Neutrophil (primary cell): Measurements from ENCODE around the gene LRRC43.

Experiments used
- H3K27ac ChIP-seq: fragments of 200-600 bp; sonication (generic); 2 replicates; pipeline ENCODE4 v1.5.1; 2016; ENCODE audit warnings: mild to moderate bottlenecking, moderate library complexity
- H3K27me3 ChIP-seq: fragments of 200-600 bp; sonication (generic); 2 replicates; pipeline ENCODE4 v1.6.0; 2016; ENCODE audit warnings: mild to moderate bottlenecking
- H3K36me3 ChIP-seq: fragments of 200-600 bp; sonication (generic); 2 replicates; pipeline ENCODE4 v1.5.1; 2017
- H3K4me1 ChIP-seq, 2 experiments: fragments of 200-600 bp in 1 of 2; sonication (generic) in 1 of 2; 1 replicate in 1 of 2; 2 replicates in 1 of 2; pipeline versions ENCODE4 v1.5.1 to v1.6.1; 2013 to 2016; ENCODE audit warnings: low read depth in 1 of 2, low read length in 1 of 2, mild to moderate bottlenecking in 1 of 2, moderate library complexity in 1 of 2; ENCODE audit not compliant: control insufficient read depth in 1 of 2, insufficient read depth in 1 of 2
- H3K4me3 ChIP-seq, 2 experiments: fragments of 200-600 bp in 1 of 2; sonication (generic) in 1 of 2; 1 replicate in 1 of 2; 2 replicates in 1 of 2; pipeline ENCODE4 v1.5.1; 2013 to 2016; ENCODE audit warnings: low read depth in 1 of 2, low read length in 1 of 2, mild to moderate bottlenecking in 1 of 2, moderate library complexity in 1 of 2
- H3K9me3 ChIP-seq: fragments of 200-600 bp; sonication (generic); 2 replicates; pipeline ENCODE4 v1.5.1; 2016
- CTCF ChIP-seq: fragments of 200-600 bp; sonication (generic); IDR thresholded peaks from 2 replicates; pipeline ENCODE4 v1.5.1; 2016; ENCODE audit warnings: antibody characterized with exemption

Gene LRRC43

GRCh38 chr12:122203301-122204166 lies 20.6 kb downstream of the LRRC43 start, which contains the start of gene B3GNT4:
B3GNT4 (plus strand) TSS chr12:122203709; CDS start chr12:122204619, 910 bp downstream.
- Histone ChIP-seq H3K27me3 (peaks cover 80% of the 10 kb centered on the region), H3K36me3 (peaks cover 23% of the 10 kb centered on the region), H3K4me3 (peak within 1 kb of the TSS; percentile 55 to 64), H3K27ac (no peak within 1 kb of the TSS), H3K4me1 (peaks cover 6 to 17% of the 10 kb centered on the region in 2 experiments), H3K9me3 (no peaks in the 10 kb centered on the region)
- TF ChIP-seq CTCF, result no peak

- Histone ChIP-seq H3K27me3 (peaks cover 74% of the 10 kb centered on the region), H3K36me3 (peaks cover 32% of the 10 kb centered on the region), H3K9me3 (no peaks in the 10 kb centered on the region), H3K4me3 (peak overlapping the region in 1 of 2 experiments; percentile 64), H3K4me1 (peaks cover 6 to 17% of the 10 kb centered on the region in 2 experiments), H3K27ac (no peak overlapping the region)
- TF ChIP-seq CTCF, result no peak
These were observed 21.5 kb downstream of the LRRC43 start for GRCh38 chr12:122204167-122205052.

GRCh38 chr12:122205053-122205925 lies 22.4 kb downstream of the LRRC43 start:
- H3K27me3 ChIP-seq, result peaks cover 65% of the 10 kb centered on the region

GRCh38 chr12:122206111-122206881 lies 23.4 kb downstream of the LRRC43 start:
- H3K4me1 ChIP-seq, result peaks cover 6 to 17% of the 10 kb centered on the region in 2 experiments
- peaks cover 48% of the 10 kb centered on the region for H3K36me3 ChIP-seq
- no peak for TF ChIP-seq CTCF
- H3K27ac ChIP-seq, result no peak overlapping the region
- H3K4me3 ChIP-seq, result no peak overlapping the region
- H3K27me3 ChIP-seq, result peaks cover 55% of the 10 kb centered on the region
- H3K9me3 ChIP-seq, result no peaks in the 10 kb centered on the region

More at GRCh38 chr12:122205053-122205925, 22.4 kb downstream of the LRRC43 start:
- Histone ChIP-seq H3K27ac (no peak overlapping the region), H3K4me1 (peaks cover 6 to 17% of the 10 kb centered on the region in 2 experiments), H3K9me3 (no peaks in the 10 kb centered on the region), H3K4me3 (no peak overlapping the region), H3K36me3 (peaks cover 39% of the 10 kb centered on the region)
- TF ChIP-seq CTCF, result no peak
